Measurements from ENCODE around the gene ARHGAP42. TPM values are rescaled to one million over a fixed set of nuclear protein-coding genes. Genes with fewer than 3 reads are reported as not detected.
A peak's percentile ranks its signal among the peaks of the same experiment; 100 is the strongest.

The ARHGAP42 gene
- total RNA-seq: 10 to 100 TPM; 17.1 to 18.3 TPM
- 10 to 100 TPM; 32.9 to 45.2 (median 38.4) TPM for polyA plus RNA-seq (ENCODE audit: insufficient read length in 6 of 6)
- long read RNA-seq, donor 1, full-length matches to known transcripts: 11 of 24 reads
- long read RNA-seq, donor 1, partial matches to known transcripts: 13 of 24 reads
- long read RNA-seq, donor 1, other reads (novel, unspliced or antisense): 0 of 24 reads
- long read RNA-seq, donor 2, full-length matches to known transcripts: 12 of 12 reads
- long read RNA-seq, donor 2, partial matches to known transcripts: 0 of 12 reads
- long read RNA-seq, donor 2, other reads (novel, unspliced or antisense): 0 of 12 reads
- long read RNA-seq, donor 3, full-length matches to known transcripts: 7 of 7 reads
- long read RNA-seq, donor 3, partial matches to known transcripts: 0 of 7 reads
- long read RNA-seq, donor 3, other reads (novel, unspliced or antisense): 0 of 7 reads
- long read RNA-seq, donor 4, full-length matches to known transcripts: 1 of 9 reads
- long read RNA-seq, donor 4, partial matches to known transcripts: 7 of 9 reads
- long read RNA-seq, donor 4, other reads (novel, unspliced or antisense): 1 of 9 reads
- long read RNA-seq, donor 5, transcript ARHGAP42-202 (1 exons, 1,855 nt): major isoform, 9 of 14 reads
- long read RNA-seq, donor 5, partial matches to known transcripts: 5 of 14 reads
- long read RNA-seq, donor 5, other reads (novel, unspliced or antisense): 0 of 14 reads
- long read RNA-seq, donor 6, full-length matches to known transcripts: 7 of 7 reads
- long read RNA-seq, donor 6, partial matches to known transcripts: 0 of 7 reads
- long read RNA-seq, donor 6, other reads (novel, unspliced or antisense): 0 of 7 reads
- long read RNA-seq, donor 7: 0 reads
- long read RNA-seq, donor 8, full-length matches to known transcripts: 1 of 1 reads
- long read RNA-seq, donor 8, partial matches to known transcripts: 0 of 1 reads
- long read RNA-seq, donor 8, other reads (novel, unspliced or antisense): 0 of 1 reads
- long read RNA-seq, donor 9: 0 reads
- long read RNA-seq, donor 10, partial matches to known transcripts: 3 of 3 reads
- long read RNA-seq, donor 10, other reads (novel, unspliced or antisense): 0 of 3 reads
- long read RNA-seq, donor 11, full-length matches to known transcripts: 6 of 6 reads
- long read RNA-seq, donor 11, partial matches to known transcripts: 0 of 6 reads
- long read RNA-seq, donor 11, other reads (novel, unspliced or antisense): 0 of 6 reads
- long read RNA-seq, donor 12, full-length matches to known transcripts: 3 of 3 reads
- long read RNA-seq, donor 12, partial matches to known transcripts: 0 of 3 reads
- long read RNA-seq, donor 12, other reads (novel, unspliced or antisense): 0 of 3 reads

DNA sequence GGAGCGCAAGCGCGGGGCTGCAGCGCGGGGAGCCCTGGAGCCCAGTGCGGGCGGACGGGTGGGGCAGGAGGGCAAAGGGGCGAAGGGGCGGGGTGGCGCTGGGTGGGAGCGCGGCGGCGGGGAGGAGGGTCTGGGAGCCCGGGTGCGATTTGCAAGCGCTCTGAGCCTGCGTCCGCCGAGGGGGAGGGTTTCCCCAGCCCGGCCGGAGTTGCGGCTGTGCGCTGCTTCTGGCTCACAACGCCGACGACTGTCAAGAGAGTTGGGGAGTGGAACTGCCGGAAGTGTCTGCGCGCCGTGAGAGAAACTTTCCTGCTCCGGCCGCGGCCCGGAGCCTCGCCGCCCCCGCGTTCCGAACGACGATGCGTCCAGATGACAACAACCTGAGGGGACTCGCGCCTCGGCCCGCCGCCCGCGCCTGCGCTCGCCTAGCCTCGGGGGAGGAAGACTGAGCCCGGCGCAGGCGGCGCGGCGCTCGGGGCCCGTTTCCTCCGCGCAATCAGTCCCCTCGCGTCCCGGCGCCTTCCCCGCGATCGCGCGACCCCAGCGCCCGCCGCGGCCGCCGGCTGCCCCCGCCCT lies at the start of gene ARHGAP42:
ARHGAP42 (plus strand) TSS at position 235 of the 576 bp plus-strand sequence. CDS start 391 bp downstream, outside the sequence.
- intact Hi-C loops (cut with DNase I): no loop called here
- Histone ChIP-seq H3K27ac (peak within 1 kb of the TSS; percentile 64 to 86), H3K27me3 (peaks cover 0 to 36% of the 10 kb centered on the region in 2 donors), H3K4me3 (peak within 1 kb of the TSS; percentile 43 to 47), H3K9me3 (no peaks in the 10 kb centered on the region), H3K4me1 (peaks cover 3% of the 10 kb centered on the region in 2 donors), H3K36me3 (no peaks in the 10 kb centered on the region)
- DNase-seq (peak; percentile 69 to 86 (median 77)), ATAC-seq (peak; percentile 77)
- TF ChIP-seq CTCF (IDR thresholded peaks at IDR 0.05): no peak

DNA sequence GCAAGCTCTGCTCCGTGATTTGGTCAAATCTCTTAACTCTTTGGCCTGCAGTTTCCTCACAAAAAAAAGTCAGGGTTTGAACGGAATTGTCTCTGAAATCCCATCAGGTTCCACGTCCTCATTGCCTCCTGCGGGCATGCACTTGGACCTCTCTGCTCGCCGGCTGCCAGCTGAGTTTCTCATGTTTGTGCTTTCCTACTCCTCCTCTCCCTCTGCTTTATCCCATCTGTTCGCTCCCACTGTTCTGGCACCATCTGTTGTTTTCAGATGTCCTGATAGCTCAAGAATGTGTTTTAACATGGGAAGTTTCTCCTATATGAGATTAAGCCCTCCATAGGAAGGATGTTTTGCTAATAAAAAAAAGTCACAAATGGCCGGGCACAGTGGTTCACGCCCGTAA lies 49.4 kb upstream of the ARHGAP42 start:
- H3K27ac ChIP-seq: no peak overlapping the region
- intact Hi-C loops (cut with DNase I): no loop called here
- H3K36me3 ChIP-seq: no peaks in the 10 kb centered on the region
- no peaks in the 10 kb centered on the region for H3K27me3 ChIP-seq
- no peak for TF ChIP-seq CTCF (IDR thresholded peaks at IDR 0.05)
- ATAC-seq (no peak), DNase-seq (no peak)
- H3K4me3 ChIP-seq: no peak overlapping the region
- no peaks in the 10 kb centered on the region for H3K4me1 ChIP-seq
- H3K9me3 ChIP-seq: peaks cover 0 to 2% of the 10 kb centered on the region in 2 donors

- Histone ChIP-seq H3K4me1 (no peaks in the 10 kb centered on the region), H3K27me3 (no peaks in the 10 kb centered on the region), H3K27ac (no peak overlapping the region), H3K4me3 (no peak overlapping the region), H3K36me3 (no peaks in the 10 kb centered on the region), H3K9me3 (peaks cover 0 to 2% of the 10 kb centered on the region in 2 donors)
- DNase-seq (no peak), ATAC-seq (peak; percentile 51)
- intact Hi-C loops (cut with DNase I): no loop called here
- TF ChIP-seq CTCF (IDR thresholded peaks at IDR 0.05): no peak
Measured at GRCh38 chr11:100638648-100639047, 48.4 kb upstream of the ARHGAP42 start.

- Histone ChIP-seq H3K9me3 (peaks cover 0 to 2% of the 10 kb centered on the region in 2 donors), H3K4me3 (no peak overlapping the region), H3K27me3 (no peaks in the 10 kb centered on the region), H3K4me1 (no peaks in the 10 kb centered on the region), H3K36me3 (no peaks in the 10 kb centered on the region), H3K27ac (no peak overlapping the region)
- intact Hi-C loops (cut with DNase I): no loop called here
- ATAC-seq (peak; percentile 50), DNase-seq (peak in 1 of 4 donors; percentile 72)
- no peak for TF ChIP-seq CTCF (IDR thresholded peaks at IDR 0.05)
Measured at GRCh38 chr11:100639140-100639539, 47.9 kb upstream of the ARHGAP42 start.

Measured in left lung (tissue), 14 donors.